ENCODE results near the gene CEACAM4.

CEACAM4 gene

DNA sequence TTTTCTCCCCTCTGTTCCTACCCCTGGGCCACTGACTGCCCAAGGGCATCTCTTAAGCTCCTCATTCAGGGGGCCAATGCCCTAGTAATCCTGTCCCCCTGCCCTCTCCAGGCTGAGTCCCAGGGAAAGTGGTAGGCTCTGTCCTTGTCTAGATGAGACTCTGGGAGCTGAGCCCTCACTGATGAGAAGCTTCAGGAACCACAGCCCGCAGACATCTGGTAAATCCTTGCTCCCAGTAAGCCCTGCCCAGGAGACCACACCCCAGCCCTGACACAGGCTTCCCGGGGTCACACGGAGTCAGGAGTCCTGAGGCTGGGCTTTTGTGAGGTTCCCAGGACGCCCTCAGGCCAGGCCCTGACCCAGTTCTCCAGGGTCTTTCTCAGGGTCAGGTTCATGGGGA is 1.9 kb downstream of the CEACAM4 start:
- DNase-seq (ENCODE audit: insufficient read length, low spot score) (no peak), FAIRE-seq (no peak)
- TF ChIP-seq POLR2A (IDR thresholded peaks at IDR 0.05; ENCODE audit: low read depth, low read length) = no peak

DNA sequence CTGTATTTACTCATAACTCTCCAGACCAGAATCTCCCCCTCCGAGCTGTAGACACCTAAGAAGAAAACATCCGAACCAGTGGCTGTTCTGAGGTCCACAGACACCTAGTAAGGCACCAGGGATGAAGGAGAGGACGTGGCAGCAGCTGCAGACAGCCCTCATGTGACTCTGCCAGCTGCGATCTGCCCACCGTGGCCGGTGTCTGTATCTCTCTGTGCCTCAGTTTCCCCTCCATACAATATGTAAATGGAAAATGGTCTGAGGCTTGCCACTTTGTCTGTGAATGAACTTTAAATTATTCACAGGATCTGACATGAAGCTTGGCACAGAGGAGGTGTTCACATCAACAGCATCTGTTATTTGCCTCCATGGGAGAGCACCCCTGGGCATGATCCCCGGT is 2.4 kb downstream of the CEACAM4 start:
- no peak for DNase-seq (ENCODE audit: insufficient read length, low spot score)
- no peak for FAIRE-seq
- no peak for TF ChIP-seq POLR2A (IDR thresholded peaks at IDR 0.05; ENCODE audit: low read depth, low read length)

DNA sequence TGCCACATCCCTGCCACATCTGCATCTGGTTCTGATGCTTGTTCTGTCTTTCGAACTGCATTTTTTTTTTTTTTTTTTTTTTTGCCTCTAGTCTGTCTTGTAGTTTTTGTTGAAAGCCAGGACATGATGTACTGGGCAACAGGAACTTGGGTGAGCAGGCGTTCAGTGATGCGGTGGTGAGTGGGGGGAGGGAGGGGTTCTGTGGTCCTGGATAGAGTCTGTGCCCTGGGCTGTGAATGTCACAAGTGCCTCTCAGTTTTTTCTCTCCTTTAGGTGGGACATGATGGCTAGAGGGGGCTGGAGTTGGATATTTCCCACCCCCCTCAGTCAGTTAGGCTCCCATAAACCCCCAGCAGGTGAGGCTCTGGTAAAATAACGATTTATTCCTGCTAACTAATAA is 3.5 kb downstream of the CEACAM4 start:
- FAIRE-seq = no peak
- TF ChIP-seq POLR2A (IDR thresholded peaks at IDR 0.05; ENCODE audit: low read depth, low read length) = no peak

DNA sequence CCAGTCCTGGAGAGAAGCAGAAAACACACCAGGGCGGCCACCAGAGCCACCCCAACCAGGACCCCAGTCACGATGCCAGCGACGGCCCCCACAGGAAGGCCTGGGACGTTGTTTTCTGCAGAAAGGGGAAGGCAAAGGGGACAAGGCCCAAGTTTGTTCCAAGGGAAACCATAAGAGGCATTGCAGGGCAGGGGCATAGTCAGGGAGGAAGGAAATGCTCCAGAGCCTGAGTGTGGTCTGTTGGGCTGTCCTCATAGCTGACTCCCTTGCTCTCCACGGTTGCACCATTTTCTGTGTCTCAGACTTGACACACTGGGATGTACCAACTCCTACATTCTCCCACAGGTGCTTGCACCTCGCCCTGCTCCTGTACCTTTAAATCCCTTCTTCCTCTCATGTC is 5.2 kb downstream of the CEACAM4 start:
- TF ChIP-seq POLR2A (IDR thresholded peaks at IDR 0.05; ENCODE audit: low read depth, low read length) = no peak
- FAIRE-seq = no peak

More for the DNA sequence above, 3.5 kb downstream of the CEACAM4 start:
- no peak for DNase-seq (ENCODE audit: insufficient read length, low spot score)

DNA sequence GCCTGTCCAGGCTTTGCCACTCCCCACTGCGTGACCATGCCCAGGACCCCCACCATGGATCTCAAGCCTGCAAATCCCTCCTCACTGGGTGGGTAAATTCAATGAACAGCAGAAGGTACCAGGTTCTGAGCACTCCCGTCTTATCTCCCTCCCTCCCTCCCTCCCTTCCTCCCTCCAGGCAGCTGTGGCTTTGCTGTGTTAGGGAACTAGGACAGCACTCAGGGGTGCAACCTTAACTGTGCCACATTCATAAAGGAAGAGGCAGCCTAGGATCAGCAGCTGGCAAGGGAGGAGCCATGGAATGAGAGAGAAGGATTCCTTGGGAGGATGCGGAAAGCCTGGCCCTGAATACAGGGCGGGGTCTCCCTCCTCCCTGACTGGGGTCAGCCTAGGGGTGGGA is 5.6 kb downstream of the CEACAM4 start:
- TF ChIP-seq POLR2A (IDR thresholded peaks at IDR 0.05; ENCODE audit: low read depth, low read length) = no peak
- no peak for FAIRE-seq

More for the DNA sequence above, 5.2 kb downstream of the CEACAM4 start:
- no peak for DNase-seq (ENCODE audit: insufficient read length, low spot score)

DNA sequence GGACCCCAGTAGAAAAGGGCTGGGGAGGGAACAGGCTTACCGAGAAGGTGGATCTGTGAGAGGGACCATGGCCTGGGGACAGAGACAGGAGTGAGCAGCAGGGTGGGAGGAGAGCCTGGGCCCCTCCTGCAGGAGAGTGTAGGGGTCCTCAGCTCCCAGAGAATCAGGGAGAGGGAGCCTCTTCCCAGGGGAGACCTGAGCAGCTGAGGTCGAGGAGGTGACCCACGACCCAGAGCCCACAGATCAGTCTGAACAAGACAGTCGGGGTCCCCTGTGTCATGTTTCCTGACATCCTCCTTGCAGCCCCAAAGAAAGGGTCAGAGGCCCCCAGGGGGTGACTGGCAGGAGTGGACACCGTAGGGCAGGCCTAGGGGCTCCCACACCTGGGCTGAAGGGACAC is 6.7 kb downstream of the CEACAM4 start:
- DNase-seq (ENCODE audit: insufficient read length, low spot score) (no peak), FAIRE-seq (no peak)
- TF ChIP-seq POLR2A (IDR thresholded peaks at IDR 0.05; ENCODE audit: low read depth, low read length) = no peak

More for the DNA sequence above, 5.6 kb downstream of the CEACAM4 start:
- no peak for DNase-seq (ENCODE audit: insufficient read length, low spot score)

DNA sequence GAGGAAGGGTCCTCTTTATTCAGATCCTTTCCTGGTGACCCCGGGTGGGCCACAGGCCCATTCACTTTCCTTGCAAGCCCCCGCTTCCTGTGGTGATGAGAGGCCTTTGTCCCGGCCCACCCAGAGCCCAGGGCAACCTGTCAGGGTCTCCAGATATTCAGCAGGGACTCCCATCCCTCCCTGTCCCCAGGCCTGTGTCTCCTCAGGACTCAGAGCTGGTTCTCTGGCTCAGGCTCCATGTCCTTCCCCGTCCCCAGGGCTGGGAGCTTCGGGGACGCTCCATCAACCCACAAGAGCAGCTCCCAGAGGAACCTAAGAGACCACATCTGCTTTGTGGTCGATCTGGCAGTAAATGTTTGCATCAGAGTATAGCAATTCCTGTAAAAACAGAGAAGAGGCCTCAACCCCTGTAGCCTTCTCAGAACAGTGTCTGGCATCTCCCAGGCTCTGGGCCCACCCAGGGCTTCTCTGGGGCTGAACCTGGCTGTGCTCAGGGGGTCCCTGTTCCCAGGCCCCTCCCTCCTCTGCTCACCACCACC is 7.8 kb downstream of the CEACAM4 start:
- DNase-seq (ENCODE audit: insufficient read length, low spot score) = no peak
- no peak for FAIRE-seq
- no peak for TF ChIP-seq POLR2A (IDR thresholded peaks at IDR 0.05; ENCODE audit: low read depth, low read length)

DNA sequence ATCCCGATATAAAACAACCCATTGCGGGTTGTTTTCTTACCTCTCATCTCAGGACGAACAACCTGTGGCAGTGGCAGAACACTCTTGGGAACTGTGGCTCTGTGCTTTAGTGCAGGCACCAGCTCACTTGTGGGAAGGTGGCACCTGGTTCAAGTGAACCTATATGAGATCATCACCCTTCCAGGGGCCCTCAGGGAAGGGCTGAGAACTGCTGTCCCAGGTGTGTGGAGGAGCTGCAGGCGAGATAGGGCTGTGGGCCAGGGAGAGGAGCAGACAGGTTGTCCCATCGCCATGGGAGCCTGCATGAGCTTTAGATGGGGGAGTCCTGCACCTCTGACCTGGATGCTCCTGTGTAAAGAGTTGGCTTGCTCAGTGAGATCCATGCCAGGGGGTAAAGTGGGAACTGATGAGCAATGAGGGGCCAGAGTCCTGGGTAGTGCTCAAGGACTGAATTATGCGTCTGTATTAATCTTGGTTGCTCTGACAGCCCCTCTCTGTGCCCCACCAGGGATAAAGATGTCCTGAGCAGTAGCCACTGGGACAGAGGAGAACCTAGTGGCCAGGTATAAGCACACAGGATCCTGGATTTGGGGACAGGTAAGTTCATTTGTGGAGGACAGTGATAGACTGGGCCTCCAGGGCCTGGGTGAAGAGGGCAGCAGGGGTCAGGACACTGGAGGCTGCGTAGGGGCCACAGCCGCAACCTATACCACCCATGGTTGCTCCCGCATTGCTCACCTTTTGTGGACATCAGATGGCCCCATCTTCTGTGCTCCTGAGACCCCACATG is 8.7 kb downstream of the CEACAM4 start:
- no peak for TF ChIP-seq POLR2A (IDR thresholded peaks at IDR 0.05; ENCODE audit: low read depth, low read length)
- FAIRE-seq (no peak), DNase-seq (ENCODE audit: insufficient read length, low spot score) (no peak)

DNA sequence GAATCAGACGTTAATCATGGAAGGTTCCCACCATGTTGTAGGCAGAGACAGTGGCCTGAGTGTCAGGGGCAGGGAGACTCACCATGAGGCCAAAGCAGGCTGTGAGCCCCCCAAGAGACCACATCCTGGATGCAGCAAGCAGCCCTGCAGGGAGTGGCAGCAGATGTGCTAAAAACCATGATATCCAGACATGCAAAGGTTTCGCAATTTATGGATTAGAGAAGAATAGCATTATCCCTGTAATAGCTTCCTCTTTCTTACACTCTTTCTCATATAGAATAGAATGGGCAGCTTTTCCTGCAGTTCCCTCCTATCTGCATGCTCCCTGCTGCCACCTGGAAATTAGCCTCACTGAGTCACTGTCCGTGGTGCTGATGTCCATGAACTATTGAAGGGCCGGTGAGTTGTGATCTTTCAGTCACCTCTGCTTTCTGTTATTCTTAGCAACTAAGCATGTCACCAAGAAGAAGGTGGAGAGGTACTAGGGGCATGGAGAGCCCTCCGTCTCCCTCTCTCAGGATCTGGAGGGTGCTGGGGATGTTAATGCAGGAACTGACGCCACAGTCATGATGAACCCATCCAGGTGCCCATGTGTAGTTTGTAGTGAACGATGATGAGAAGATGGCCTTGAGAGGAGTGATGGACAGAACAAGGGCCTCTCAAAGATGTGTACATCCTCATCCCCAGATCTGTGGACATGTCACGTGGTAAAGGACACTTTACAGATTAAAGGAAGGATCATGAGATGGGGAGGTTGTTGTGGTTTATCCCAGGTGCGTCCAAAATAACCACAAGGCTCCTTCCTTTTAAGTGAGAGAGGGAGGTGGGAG is 9.9 kb downstream of the CEACAM4 start:
- peak; percentile 23 for DNase-seq (ENCODE audit: insufficient read length, low spot score)
- no peak for FAIRE-seq

DNA sequence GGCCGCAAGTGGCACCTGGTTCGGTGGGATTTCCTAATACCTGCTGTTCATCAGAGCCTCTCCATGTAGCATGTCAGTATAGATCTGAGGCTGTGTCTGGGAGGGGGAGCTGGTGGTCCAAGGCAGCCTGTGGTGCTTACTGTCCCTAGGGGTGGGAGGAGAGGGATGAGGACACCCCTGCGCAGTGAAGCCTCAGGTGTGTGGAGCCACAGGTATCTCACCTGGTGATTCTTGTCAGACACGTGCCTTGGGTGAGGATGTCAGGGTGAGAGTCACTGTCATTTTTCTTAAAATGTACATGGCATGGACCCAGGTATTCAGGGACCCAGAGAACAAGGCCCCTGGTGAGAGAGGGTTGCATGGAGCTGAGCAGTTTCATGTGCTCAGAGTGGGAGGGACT is 11.7 kb downstream of the CEACAM4 start:
- no peak for FAIRE-seq
- no peak for DNase-seq (ENCODE audit: insufficient read length, low spot score)
- TF ChIP-seq POLR2A (IDR thresholded peaks at IDR 0.05; ENCODE audit: low read depth, low read length) = no peak

More for the DNA sequence above, 9.9 kb downstream of the CEACAM4 start:
- TF ChIP-seq POLR2A (IDR thresholded peaks at IDR 0.05; ENCODE audit: low read depth, low read length) = no peak

DNA sequence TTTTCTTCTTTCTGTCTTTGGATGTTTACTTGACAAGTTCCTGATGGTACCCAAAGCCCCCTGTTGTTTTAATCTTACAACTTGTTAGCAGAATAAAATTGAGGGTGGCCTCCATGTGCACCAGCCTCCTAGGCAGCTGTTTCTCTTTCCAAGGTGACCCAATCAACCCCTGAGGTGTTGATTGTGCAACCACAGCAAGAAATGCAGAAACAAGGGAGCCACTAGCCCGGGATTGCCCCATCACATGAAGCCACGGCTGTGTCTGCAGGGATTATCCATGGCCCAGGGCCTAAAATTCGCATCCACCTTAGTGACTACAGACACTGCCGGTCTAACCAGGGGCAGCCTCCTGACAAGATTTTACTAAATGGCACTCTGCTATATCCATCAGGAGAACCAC is 14.4 kb downstream of the CEACAM4 start:
- FAIRE-seq = no peak
- no peak for TF ChIP-seq POLR2A (IDR thresholded peaks at IDR 0.05; ENCODE audit: low read depth, low read length)
- no peak for DNase-seq (ENCODE audit: insufficient read length, low spot score)

DNA sequence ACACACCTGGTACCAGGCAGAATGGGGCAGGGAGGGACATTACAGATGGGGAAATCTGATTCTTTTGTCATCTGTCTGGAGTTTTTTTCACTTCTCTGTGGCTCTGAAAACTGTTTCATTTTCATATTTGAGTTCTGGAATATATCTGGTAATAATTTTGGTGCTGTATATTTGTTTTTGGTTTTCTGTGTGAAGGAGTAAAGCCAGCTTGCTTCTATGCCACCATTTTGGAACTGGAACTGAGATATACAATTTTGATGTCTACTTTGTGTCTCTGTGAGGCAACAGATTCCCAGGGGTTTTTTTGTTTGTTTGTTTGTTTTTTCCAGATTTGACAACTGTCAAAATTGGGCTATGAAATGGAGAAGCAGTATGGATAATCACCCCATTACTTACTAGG is 16.1 kb downstream of the CEACAM4 start:
- no peak for DNase-seq (ENCODE audit: insufficient read length, low spot score)
- no peak for FAIRE-seq
- TF ChIP-seq POLR2A (IDR thresholded peaks at IDR 0.05; ENCODE audit: low read depth, low read length) = no peak

DNA sequence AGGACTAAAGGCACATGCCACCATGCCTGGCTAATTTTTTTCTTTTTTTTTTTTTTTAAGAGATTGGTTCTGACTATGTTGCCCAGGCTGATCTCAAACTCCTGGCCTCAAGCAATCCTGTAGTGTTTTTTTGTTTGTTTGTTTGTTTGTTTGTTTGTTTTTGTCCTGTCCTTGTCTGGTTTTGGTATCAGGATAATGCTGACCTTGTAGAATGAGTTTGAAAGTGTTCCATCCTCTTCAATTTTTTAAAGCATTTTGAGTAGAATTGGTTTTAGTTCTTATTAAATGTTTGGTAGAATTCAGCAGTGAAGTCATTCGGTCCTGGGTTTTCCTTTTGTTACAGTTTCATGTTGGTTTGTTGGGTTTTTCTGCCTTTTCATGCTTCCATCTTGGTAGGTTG is 19.2 kb downstream of the CEACAM4 start:
- no peak for DNase-seq (ENCODE audit: insufficient read length, low spot score)
- no peak for FAIRE-seq
- TF ChIP-seq POLR2A (IDR thresholded peaks at IDR 0.05; ENCODE audit: low read depth, low read length) = no peak

DNA sequence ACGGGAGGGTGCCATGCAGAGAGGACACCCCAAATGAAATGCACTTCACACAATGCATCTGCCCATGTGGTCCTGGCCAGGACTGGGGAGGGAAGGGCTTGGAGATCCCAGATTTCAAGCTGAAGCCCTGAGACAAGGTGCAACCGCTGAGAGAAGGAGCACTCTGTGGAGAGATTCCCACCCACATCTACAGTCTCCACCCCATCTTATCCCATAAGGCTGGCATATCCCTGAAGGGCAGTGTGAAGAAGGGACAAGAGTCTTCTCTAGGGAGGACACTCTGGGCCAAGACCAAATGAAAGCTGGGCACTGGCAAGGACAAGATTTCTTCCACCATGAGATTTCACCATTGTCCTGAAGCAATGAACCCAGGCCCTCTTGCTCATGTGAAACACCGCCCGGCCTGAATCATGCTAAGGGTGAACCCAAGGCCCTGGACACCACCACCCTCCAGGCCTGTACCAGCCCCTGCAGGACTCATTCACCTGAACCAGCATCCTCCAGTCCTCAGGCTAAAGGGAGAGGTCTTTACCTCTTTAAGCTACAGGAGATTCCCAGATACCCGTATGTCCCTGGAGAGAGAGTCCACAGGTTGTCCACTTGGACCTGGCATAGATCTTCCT is 20.5 kb downstream of the CEACAM4 start:
- no peak for FAIRE-seq
- no peak for TF ChIP-seq POLR2A (IDR thresholded peaks at IDR 0.05; ENCODE audit: low read depth, low read length)
- DNase-seq (ENCODE audit: insufficient read length, low spot score) = no peak
